GM10266 (cell line): ENCODE results near the gene CX3CL1.
"Not testable (repeated sequence)": the region's sequence is repeated elsewhere in the genome, so short reads cannot be mapped to it uniquely, and the experiment has no call there.

Source experiments
- DNase-seq: peaks from one replicate; pipeline ENCODE4 v3.0.0; 2012; ENCODE audit errors: extremely low spot score
- CTCF ChIP-seq: IDR thresholded peaks from 2 replicates; pipeline ENCODE4 v1.5.1; 2012; ENCODE audit warnings: mild to moderate bottlenecking, low read depth; ENCODE audit not compliant: control insufficient read depth, insufficient read depth; ENCODE audit errors: missing control alignments

The CX3CL1 gene

GRCh38 chr16:57367116-57367752 lies 5.1 kb upstream of the CX3CL1 start:
- no peak for TF ChIP-seq CTCF
- no peak for DNase-seq

GRCh38 chr16:57371494-57372371 lies 557 bp upstream of the CX3CL1 start:
- no peak for TF ChIP-seq CTCF
- DNase-seq: no peak

- no peak for DNase-seq
- TF ChIP-seq CTCF: no peak
These were observed 1.0 kb downstream of the CX3CL1 start for GRCh38 chr16:57373117-57373947.

- no peak for DNase-seq
- TF ChIP-seq CTCF: no peak
These were observed 1.8 kb downstream of the CX3CL1 start for GRCh38 chr16:57374067-57374534.

- DNase-seq: not testable (repeated sequence)
These were observed 2.7 kb downstream of the CX3CL1 start for GRCh38 chr16:57374925-57375465.

GRCh38 chr16:57376313-57376818 lies 4.1 kb downstream of the CX3CL1 start:
- no peak for TF ChIP-seq CTCF
- no peak for DNase-seq
